GM21576 (cell line): Measurements from ENCODE around the gene CASK.

Source experiments
- ATAC-seq: cut with Tn5 transposase; IDR thresholded peaks from one replicate; pipeline ENCODE4 v1.9.1; 2021; ENCODE audit warnings: mild to moderate bottlenecking, moderate library complexity; ENCODE audit not compliant: unreplicated experiment

Gene CASK

DNA sequence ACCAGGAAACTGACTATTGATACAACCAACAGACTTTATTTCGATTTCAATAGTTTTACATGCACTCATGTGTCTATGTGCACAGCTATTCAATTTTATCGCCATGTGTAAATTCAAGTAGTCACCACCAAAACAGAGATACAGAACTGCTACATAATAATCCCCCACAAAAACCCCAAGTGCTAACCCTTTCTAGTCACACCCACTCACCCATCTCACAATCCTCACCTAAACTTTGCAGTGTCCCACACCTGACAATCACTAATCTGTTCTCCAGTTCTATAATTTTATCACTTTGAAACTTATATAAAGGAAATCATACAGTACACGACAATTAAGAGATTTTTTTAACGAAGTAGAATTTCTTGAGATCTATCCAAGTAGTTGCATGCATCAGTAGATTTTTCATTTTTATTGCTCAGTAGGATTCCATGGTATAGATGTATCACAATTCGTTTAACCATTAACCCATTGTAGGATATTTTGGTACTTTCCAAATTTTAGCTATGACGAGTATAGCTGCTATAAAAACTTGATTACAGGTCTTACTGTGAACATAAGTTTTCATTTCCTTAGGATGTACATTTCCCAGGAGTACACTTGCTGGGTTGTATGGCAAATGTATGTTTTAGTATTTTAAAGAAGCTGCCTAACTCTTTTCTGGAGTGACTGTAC is 85.9 kb downstream of the CASK start:
- no peak for ATAC-seq

- no peak for ATAC-seq
Measured at GRCh38 chrX:41828826-41829225, 94.5 kb downstream of the CASK start.

DNA sequence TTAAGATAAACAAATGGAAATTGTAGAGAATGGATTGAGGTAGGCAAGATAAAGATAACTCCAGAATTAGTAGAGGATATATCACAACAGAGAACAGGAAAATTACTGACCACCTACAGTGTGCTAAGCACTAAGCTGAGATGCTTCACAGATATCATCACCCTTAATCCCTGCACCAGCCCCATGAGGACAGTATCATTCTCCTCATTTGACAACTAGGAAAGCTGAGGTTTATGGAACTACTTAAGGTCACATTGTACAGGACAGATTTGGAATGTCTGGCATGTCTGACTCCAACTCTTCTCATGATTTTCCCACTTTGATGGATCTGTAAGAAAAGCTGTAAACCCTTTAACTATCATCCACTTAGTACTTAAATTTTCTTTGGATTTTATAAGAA is 95.5 kb downstream of the CASK start:
- no peak for ATAC-seq

DNA sequence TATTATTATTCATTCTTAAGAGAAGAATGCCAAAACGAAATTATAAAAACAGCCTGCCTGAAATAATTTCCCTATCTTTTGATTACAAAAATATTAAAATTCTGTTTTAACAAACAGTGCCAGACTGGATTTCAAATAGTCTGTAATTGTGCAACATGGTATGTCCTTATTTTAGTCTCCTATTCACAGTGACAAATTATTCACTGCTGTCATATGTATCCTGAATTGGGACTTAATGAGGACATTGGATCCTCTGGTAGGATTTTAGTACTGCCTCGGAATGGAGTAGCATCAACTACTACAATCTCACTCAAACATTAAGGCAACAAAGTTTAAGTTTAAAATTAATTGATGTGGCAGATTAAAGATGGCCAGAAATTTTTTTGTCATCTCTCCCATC is 97.6 kb downstream of the CASK start:
- no peak for ATAC-seq

DNA sequence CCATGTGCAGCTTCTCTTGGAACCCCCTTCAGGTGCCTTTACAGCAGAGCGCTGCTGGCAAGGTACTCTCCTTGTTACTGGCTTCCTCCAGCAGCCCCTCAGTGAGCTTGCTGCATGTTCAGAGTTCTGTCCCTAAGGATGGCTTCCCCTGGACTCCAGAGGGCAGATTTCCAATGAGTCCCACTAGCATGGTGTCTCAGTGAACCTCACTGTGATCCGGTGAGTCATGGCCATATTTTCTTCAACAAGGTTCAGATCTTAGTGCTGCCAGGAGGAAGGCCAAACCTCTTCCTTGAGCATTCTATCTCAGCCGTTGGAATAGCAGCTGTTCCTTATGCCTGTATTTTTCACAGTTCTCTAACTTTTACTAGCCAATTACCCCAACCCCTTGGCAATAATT is 98.8 kb downstream of the CASK start:
- no peak for ATAC-seq

- no peak for ATAC-seq
Measured at GRCh38 chrX:41823402-41823801, 100.0 kb downstream of the CASK start.

DNA sequence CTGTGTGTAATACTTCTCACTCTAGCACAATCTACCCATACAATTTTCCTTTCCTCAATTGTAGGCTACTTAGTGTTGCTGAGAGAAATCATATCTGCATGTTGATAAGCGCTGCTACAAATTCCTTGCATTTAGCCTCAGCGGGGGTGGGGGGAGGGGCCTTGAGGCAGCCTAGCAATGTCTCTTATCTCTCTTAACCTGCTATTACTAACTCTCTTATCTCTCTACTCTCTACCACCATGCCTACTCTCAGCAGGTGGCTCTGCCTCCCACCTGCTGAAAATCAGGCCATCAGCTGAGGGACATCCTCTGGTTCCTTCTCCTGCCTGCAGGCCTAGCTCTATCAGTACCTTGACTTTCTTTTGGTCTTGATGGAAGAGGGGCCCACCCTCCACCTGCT is 100.5 kb downstream of the CASK start:
- ATAC-seq, result no peak

DNA sequence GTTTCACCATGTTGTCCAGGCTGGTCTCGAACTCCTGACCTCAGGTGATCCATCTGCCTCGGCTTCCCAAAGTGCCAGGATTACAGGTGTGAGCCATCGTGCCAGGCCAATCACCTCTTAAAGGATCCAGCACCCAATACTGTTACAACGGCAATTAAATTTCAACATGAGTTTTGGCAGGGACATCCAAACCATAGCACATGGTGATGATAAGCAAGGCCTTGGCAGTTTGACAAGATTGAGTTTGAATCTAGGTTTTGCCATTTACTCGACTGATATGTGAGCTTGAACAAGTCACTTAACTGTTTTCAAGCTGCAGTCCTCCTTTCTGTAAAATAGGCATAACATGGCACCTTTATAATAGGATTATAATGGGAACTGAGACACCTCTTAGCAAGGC is 115.3 kb downstream of the CASK start:
- ATAC-seq, result no peak

GRCh38 chrX:41802958-41803357 is 120.4 kb downstream of the CASK start:
- no peak for ATAC-seq

DNA sequence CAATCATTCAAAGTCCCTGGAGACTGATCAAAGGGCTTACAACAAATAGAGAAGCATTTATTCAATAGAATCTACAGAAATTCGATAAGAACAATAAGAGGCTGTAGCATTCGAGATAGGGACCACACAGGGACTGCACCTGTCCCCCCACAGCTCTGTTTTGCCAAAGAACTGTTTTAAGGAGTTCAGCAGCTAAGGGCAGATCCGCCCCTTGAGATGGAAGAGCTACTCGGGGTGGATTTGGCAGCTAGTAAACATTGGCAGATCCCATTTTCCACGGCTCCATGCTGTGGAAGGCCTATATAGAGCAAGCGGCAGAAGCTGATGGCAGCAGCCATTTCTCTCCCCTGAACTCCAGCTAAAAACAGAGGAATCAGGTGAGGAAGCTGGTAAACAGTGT is 123.7 kb downstream of the CASK start:
- ATAC-seq, result no peak

GRCh38 chrX:41796577-41796976 is 126.8 kb downstream of the CASK start:
- ATAC-seq, result no peak

DNA sequence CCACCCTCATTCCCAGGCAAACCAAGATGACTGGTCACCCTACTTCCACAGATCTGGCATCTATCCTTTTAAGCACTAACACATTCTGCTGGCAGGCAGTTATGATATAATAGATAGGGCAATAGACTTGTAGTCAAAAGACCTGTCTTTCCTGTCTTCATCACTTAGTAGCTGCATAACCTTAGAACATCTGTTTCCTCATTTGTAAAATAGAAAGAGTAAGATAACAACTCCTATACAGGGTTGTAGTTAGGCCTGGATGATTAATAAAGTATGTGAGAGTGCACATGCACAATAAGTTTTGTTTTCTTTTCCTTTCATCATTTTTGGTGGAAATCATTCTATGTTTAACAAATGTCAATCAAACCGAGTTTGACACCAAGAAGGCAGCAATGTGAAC is 127.3 kb downstream of the CASK start:
- no peak for ATAC-seq

- no peak for ATAC-seq
Measured at GRCh38 chrX:41789374-41789773, 134.0 kb downstream of the CASK start.

- ATAC-seq, result no peak
Measured at GRCh38 chrX:41785685-41786084, 137.7 kb downstream of the CASK start.

- no peak for ATAC-seq
Measured at GRCh38 chrX:41781500-41781899, 141.9 kb downstream of the CASK start.

DNA sequence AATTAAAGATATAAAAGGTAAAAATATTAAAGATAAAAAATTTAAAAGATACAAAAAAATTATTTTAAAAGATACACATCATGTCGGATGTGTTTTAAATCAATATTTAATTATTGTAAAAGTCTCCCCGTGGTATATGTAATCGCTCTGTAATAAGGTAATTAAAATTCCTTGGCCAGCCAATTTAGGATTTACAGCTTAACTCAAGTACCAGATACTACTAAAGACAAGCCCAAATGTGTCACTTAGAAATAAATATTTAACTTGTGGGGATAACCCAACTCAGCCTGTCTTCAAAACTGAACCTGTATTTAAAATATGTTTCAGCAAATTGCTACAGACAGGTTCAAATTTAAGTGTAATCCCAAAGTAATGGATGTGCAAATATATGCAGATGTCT is 143.4 kb downstream of the CASK start:
- ATAC-seq, result no peak

GRCh38 chrX:41779030-41779564 is 144.3 kb downstream of the CASK start:
- ATAC-seq, result no peak

DNA sequence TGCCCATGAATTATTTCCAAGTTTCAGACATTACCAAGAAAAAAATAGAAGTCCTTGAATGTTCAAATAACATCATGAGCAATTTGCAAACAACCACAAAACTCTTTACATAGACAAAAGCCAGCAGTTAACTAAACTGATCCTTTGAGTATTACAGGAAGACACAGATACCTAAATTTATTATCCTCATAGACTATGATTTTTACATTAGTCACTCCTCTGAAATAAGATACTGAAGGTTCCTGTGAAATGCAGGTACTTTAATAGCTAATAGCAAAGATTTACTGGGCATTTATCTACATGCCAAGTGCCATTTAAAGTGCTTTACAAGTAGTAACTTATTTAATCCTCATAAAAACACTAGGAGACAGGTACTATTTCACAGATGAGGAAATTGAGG is 161.7 kb downstream of the CASK start:
- ATAC-seq, result no peak

DNA sequence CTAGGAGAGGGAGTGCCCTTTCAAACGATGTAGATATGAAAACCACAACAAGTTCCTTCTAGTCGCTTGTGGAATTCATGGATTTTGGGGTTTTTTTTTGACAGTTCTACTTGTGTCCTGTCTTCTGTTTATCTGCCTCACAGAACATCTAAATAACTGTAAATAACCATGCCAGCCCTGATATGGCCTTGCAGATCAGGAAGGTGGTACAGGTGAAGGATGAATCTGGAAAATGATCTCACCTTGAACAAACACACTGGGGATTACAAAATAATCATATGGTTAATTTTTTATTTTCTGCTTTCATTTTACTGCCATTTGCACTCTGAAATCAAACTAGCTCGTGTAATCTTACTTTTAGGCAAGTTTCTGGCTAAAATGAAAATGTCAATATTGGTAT is 162.2 kb downstream of the CASK start:
- no peak for ATAC-seq

DNA sequence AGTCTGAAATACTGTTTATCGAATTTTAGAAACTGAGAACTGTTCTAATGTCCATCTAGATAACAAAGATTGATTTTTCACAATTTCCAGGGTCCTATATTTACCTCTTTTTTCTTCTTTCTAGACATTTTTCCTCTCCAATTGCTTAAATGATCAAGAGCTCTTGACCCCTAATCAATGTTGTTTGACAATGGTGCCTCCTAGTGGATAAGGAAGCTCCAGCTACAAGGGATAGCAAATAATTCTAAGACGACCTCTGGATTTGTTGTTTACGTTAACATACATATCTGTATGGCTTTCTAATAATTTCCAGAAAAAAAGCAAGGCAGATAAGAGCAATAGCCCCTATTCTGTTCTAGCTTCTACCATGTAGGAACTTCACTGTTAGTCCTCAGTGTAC is 163.5 kb downstream of the CASK start:
- no peak for ATAC-seq

DNA sequence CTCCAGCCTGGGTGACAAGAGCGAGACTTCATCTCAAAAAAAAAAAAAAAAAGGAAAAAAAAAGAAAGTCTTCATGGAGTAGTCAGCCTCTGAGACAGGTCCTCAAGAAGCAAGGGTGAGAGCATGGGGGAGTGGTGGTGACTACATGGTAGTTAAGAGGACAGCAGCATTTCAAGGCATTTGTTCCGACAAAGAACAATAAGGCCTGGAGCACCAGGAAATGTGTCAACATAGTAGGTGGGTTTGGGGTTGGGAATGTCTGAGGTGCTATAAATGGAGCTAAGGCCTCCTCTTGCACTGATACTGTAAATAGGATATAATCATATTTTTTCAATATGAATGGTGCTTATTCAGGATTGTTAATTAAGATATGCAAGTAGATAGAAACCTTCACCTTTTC is 165.0 kb downstream of the CASK start:
- no peak for ATAC-seq

DNA sequence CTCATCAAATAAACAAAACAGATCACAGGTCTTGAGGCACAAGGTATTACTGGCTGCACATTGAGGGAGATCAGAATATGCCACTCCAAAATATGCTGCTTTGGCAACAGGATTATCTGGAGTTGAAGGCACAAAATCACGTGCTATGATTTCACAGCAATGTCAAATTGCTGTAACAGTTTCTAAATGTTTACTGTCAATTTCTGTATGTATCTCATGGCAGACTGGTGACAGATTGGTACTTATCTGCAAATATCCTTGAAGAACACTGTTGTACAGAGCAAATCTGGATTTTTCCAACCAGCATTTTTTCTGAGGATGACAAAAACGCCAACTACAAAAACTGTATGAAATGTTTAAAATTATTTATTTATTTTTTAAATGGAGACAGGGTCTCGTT is 172.6 kb downstream of the CASK start:
- no peak for ATAC-seq

DNA sequence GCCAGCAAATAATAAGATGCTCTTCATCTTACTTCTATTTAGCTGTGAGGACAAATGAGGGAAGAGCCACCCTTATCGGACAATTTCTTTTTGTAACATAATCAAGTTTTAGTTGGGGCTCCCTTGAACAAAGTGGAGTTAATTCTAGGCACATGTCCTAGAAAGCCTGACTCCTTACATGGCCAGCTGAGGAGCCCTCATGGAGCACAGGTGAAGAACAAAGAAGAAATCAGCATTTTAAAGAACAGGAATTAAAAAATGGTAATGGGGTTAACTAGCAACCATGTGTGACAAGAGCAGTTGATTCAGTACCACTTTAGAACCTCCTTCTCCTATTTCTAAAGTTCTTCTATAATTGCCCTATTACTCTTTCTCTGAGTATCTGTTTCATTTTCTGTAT is 183.5 kb downstream of the CASK start:
- ATAC-seq, result no peak
